IMR-90 (cell line): ENCODE results near the gene ODAM.

Experiments
- BHLHE40 ChIP-seq: fragments of 150-350 bp; IDR thresholded peaks from 2 replicates; pipeline ENCODE4 v1.6.1; 2016; ENCODE audit warnings: mild to moderate bottlenecking, low read depth, low read length
- CTCF ChIP-seq: conservative IDR thresholded peaks from 2 replicates; pipeline ENCODE4 v1.5.1; 2012; ENCODE audit warnings: mild to moderate bottlenecking, low read depth, low read length, improper control_type of control experiment
- ELK1 ChIP-seq: fragments of 150-350 bp; IDR thresholded peaks from 2 replicates; pipeline ENCODE4 v1.6.1; 2016; ENCODE audit warnings: low read depth, mild to moderate bottlenecking, low read length, moderate library complexity, borderline replicate concordance
- MAZ ChIP-seq: IDR thresholded peaks from 2 replicates; pipeline ENCODE4 v1.6.1; 2012; ENCODE audit warnings: low read depth, mild to moderate bottlenecking, low read length, improper control_type of control experiment, moderate library complexity, borderline replicate concordance
- POLR2A ChIP-seq: IDR thresholded peaks from 2 replicates; pipeline ENCODE4 v1.6.1; 2012; ENCODE audit warnings: mild to moderate bottlenecking, low read depth, low read length
- RCOR1 ChIP-seq: IDR thresholded peaks from 2 replicates; pipeline ENCODE4 v1.6.1; 2012; ENCODE audit warnings: mild to moderate bottlenecking, low read length, improper control_type of control experiment; ENCODE audit not compliant: insufficient replicate concordance
- RFX5 ChIP-seq: IDR thresholded peaks from 2 replicates; pipeline ENCODE4 v1.8.0; 2012; ENCODE audit warnings: low read depth, mild to moderate bottlenecking, low read length, moderate library complexity

- TF ChIP-seq CTCF (peak; percentile 66), POLR2A (no peak), ELK1 (no peak), RCOR1 (no peak), RFX5 (no peak), BHLHE40 (no peak), MAZ (no peak)
Observed at GRCh38 chr4:70183168-70183939, 12.2 kb upstream of the ODAM start.
